H1 (cell line): ENCODE results near the gene ACY1. TPM values are rescaled to one million over a fixed set of nuclear protein-coding genes. Genes with fewer than 3 reads are reported as not detected.

ENCODE experiments used
- CHD7 ChIP-seq: fragments of 300-600 bp; sonication (generic); IDR thresholded peaks from 2 replicates; pipeline ENCODE4 v1.7.1; 2012; ENCODE audit warnings: low read length, moderate library complexity, mild to moderate bottlenecking, inconsistent platforms; ENCODE audit not compliant: insufficient replicate concordance
- EP300 ChIP-seq, 2 experiments: IDR thresholded peaks; 1 replicate in 1 of 2; 2 replicates in 1 of 2; pipeline ENCODE4 v1.6.1; 2011 to 2012; ENCODE audit warnings: low read depth in 2 of 2, low read length in 2 of 2, mild to moderate bottlenecking in 2 of 2, borderline replicate concordance in 1 of 2, inconsistent platforms in 1 of 2, moderate library complexity in 1 of 2
- EZH2 ChIP-seq: fragments of 200-600 bp; sonication (generic); IDR thresholded peaks from 2 replicates; pipeline ENCODE4 v1.7.1; 2012; ENCODE audit warnings: low read depth, mild to moderate bottlenecking, moderate library complexity, low read length, inconsistent platforms; ENCODE audit not compliant: severe bottlenecking
- JUND ChIP-seq: IDR thresholded peaks from 2 replicates; pipeline ENCODE4 v1.6.1; 2011; ENCODE audit warnings: mild to moderate bottlenecking, improper control_type of control experiment, low read length
- MAX ChIP-seq: IDR thresholded peaks from 2 replicates; pipeline ENCODE4 v1.6.1; 2012; ENCODE audit warnings: inconsistent platforms
- POU5F1 ChIP-seq: IDR thresholded peaks from 2 replicates; pipeline ENCODE4 v1.6.1; 2011; ENCODE audit warnings: low read depth, mild to moderate bottlenecking, low read length, moderate library complexity
- RAD21 ChIP-seq, 2 experiments: IDR thresholded peaks in 1 of 2; conservative IDR thresholded peaks in 1 of 2; 2 replicates each; pipeline ENCODE4 v1.6.1; 2011; ENCODE audit warnings: low read depth in 2 of 2, low read length in 2 of 2, improper control_type of control experiment in 1 of 2, inconsistent platforms in 1 of 2, mild to moderate bottlenecking in 1 of 2, moderate library complexity in 1 of 2
- RFX5 ChIP-seq: IDR thresholded peaks from 2 replicates; pipeline ENCODE4 v1.6.1; 2011; ENCODE audit warnings: low read depth, low read length, improper control_type of control experiment, borderline replicate concordance
- RNF2 ChIP-seq: fragments of 200-900, 300-1000 bp; sonication (generic); IDR thresholded peaks from 2 replicates; pipeline ENCODE4 v1.7.1; 2016; ENCODE audit warnings: borderline replicate concordance, low read depth, mild to moderate bottlenecking, antibody characterized with exemption, low read length; ENCODE audit not compliant: poor library complexity, severe bottlenecking; ENCODE audit errors: missing control alignments
- SRF ChIP-seq: IDR thresholded peaks from 2 replicates; pipeline ENCODE4 v1.6.1; 2011; ENCODE audit warnings: mild to moderate bottlenecking, low read depth, low read length, moderate library complexity
- polyA plus RNA-seq, 7 experiments: library from polyadenylated mRNA; depleted of rRNA in 3 of 7; stranded (reverse) in 5 of 7; unstranded in 2 of 7; fragments of >200 nt in 5 of 7; fragments of 200-250 nt in 2 of 7; gene quantifications; 1 replicate in 5 of 7; 2 replicates in 1 of 7; 4 replicates in 1 of 7; pipeline versions ENCODE4 v1.2.1 to v1.2.3, GENCODE V29; 2011 to 2013; ENCODE audit warnings: missing spikeins in 2 of 7, mixed read lengths in 2 of 7
- total RNA-seq: library from RNA; stranded (reverse); fragmentation: NEBNext Ultra II Directional; extraction: Animal tissue kit (Norgen Biotek cat#: 25700); gene quantifications from 2 replicates; pipeline ENCODE4 v1.2.1, GENCODE V29; 2021

Gene ACY1
- total and polyA plus RNA-seq, 2 of the 8 experiments (the other 6 are each of a cell fraction or from before 2014, with no cell fraction given), result 48.3 to 113 TPM

GRCh38 chr3:52036222-52036694 is 52.9 kb downstream of the ACY1 start (continued):
- TF ChIP-seq CHD7, result no peak
- TF ChIP-seq SRF, result no peak
- no peak for TF ChIP-seq RNF2
- no peak for TF ChIP-seq RFX5
- TF ChIP-seq EZH2, result no peak
- TF ChIP-seq MAX, result no peak
- TF ChIP-seq EP300 (IDR thresholded peaks at IDR 0.05; ENCODE audit: borderline replicate concordance in 1 of 2, low read depth in 2 of 2, low read length in 2 of 2), result no peak
- no peak for TF ChIP-seq RAD21 (IDR thresholded peaks at IDR 0.05 in 1 of 2, conservative IDR thresholded peaks at IDR 0.05 in 1 of 2; ENCODE audit: low read depth in 2 of 2, low read length in 2 of 2)
- TF ChIP-seq JUND, result no peak
- TF ChIP-seq POU5F1, result no peak
